ENCODE measurements around the gene VPS35.
A peak's percentile ranks its signal among the peaks of the same experiment; 100 is the strongest.
"Not testable (repeated sequence)": the region's sequence is repeated elsewhere in the genome, so short reads cannot be mapped to it uniquely, and the experiment has no call there.

The VPS35 gene

GRCh38 chr16:46627746-46628145 is 61.2 kb downstream of the VPS35 start:
- no peak overlapping the region for H3K9ac ChIP-seq
- no peak overlapping the region for H3K27ac ChIP-seq
- H3K4me1 ChIP-seq: peaks cover 0 to 7% (median 0%) of the 10 kb centered on the region in 10 experiments; a peak in 1 of 20 replicates
- H3K36me3 ChIP-seq: no peaks in the 10 kb centered on the region
- H3K9me3 ChIP-seq (replicated peaks in 1 of 11): no peaks in the 10 kb centered on the region
- no peak overlapping the region for H3K4me3 ChIP-seq
- no peak for TF ChIP-seq Cebpa-rat (IDR thresholded peaks at IDR 0.05)
- H3K4me2 ChIP-seq: no peak overlapping the region
- H4K20me1 ChIP-seq: no peaks in the 10 kb centered on the region
- H3K27me3 ChIP-seq: no peaks in the 10 kb centered on the region

- not testable (repeated sequence) for H3K27ac ChIP-seq; H3K27me3 ChIP-seq; H3K4me2 ChIP-seq; H3K9me3 ChIP-seq (replicated peaks in 1 of 11); H3K9ac ChIP-seq; H4K20me1 ChIP-seq; H3K4me3 ChIP-seq; H3K36me3 ChIP-seq
- peaks cover 2 to 12% (median 4%) of the 10 kb centered on the region in 10 experiments; a peak in 15 of 20 replicates for H3K4me1 ChIP-seq
Observed at GRCh38 chr16:46626681-46627080, 62.3 kb downstream of the VPS35 start.

- not testable (repeated sequence) for H3K36me3 ChIP-seq; H3K9ac ChIP-seq; H3K4me2 ChIP-seq; H3K27ac ChIP-seq; H4K20me1 ChIP-seq; H3K27me3 ChIP-seq; H3K4me3 ChIP-seq; H3K9me3 ChIP-seq (replicated peaks in 1 of 11)
- H3K4me1 ChIP-seq: peaks cover 12 to 20% (median 16%) of the 10 kb centered on the region in 10 experiments; a peak in 18 of 20 replicates
Observed at GRCh38 chr16:46624862-46625261, 64.1 kb downstream of the VPS35 start.

GRCh38 chr16:46623707-46624106 is 65.3 kb downstream of the VPS35 start:
- Histone ChIP-seq H3K4me1 (peaks cover 19 to 28% (median 23%) of the 10 kb centered on the region in 10 experiments; a peak in 18 of 20 replicates), H3K36me3 (peaks cover 0 to 12% (median 3%) of the 10 kb centered on the region in 11 experiments; a peak in 8 of 22 replicates)
- H3K27ac ChIP-seq; H4K20me1 ChIP-seq; H3K9ac ChIP-seq; H3K27me3 ChIP-seq; H3K4me2 ChIP-seq; H3K9me3 ChIP-seq (replicated peaks in 1 of 11); H3K4me3 ChIP-seq: not testable (repeated sequence)

DNA sequence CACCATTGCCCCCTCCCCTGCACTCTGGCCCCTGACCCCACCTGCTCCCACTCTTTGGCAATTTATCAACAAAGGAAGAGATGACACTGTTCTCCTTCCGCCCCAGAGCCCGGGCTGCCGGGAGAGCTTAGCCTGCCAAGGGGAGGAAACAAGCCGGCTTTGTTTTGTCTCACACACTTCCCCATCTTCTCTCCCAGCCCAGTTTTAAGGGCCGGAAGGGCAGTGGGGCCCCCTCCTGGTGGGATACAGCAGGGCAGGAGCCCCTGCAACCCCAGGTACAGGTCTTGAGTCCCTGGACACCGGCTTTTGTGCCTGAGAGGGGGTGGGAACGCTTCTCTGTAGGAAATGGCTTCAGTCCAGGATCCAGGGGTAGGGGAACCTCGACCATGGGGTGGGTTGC is 65.7 kb downstream of the VPS35 start:
- peaks cover 19 to 28% (median 23%) of the 10 kb centered on the region in 10 experiments; a peak in 18 of 20 replicates for H3K4me1 ChIP-seq
- H4K20me1 ChIP-seq; H3K9me3 ChIP-seq (replicated peaks in 1 of 11); H3K4me2 ChIP-seq; H3K27ac ChIP-seq; H3K4me3 ChIP-seq; H3K27me3 ChIP-seq; H3K9ac ChIP-seq: not testable (repeated sequence)
- peaks cover 0 to 17% (median 8%) of the 10 kb centered on the region in 11 experiments; a peak in 14 of 22 replicates for H3K36me3 ChIP-seq

GRCh38 chr16:46621934-46622676 is 66.9 kb downstream of the VPS35 start:
- no peak for TF ChIP-seq Cebpa-rat (IDR thresholded peaks at IDR 0.05)
- Histone ChIP-seq H3K4me3 (peak overlapping the region in 4 of 10 experiments; percentile 75 to 92 (median 82); a peak in 6 of 20 replicates), H3K4me1 (peaks cover 19 to 28% (median 23%) of the 10 kb centered on the region in 10 experiments; a peak in 18 of 20 replicates), H3K9ac (no peak overlapping the region), H3K27ac (no peak overlapping the region), H3K9me3 (replicated peaks in 1 of 11) (no peaks in the 10 kb centered on the region), H3K27me3 (no peaks in the 10 kb centered on the region), H4K20me1 (peaks cover 0 to 8% (median 0%) of the 10 kb centered on the region in 11 experiments; a peak in 3 of 22 replicates), H3K36me3 (peaks cover under 1 to 28% (median 19%) of the 10 kb centered on the region in 11 experiments; a peak in 19 of 22 replicates), H3K4me2 (peak overlapping the region in 10 of 11 experiments; percentile 80 to 98 (median 86); a peak in 17 of 22 replicates)

DNA sequence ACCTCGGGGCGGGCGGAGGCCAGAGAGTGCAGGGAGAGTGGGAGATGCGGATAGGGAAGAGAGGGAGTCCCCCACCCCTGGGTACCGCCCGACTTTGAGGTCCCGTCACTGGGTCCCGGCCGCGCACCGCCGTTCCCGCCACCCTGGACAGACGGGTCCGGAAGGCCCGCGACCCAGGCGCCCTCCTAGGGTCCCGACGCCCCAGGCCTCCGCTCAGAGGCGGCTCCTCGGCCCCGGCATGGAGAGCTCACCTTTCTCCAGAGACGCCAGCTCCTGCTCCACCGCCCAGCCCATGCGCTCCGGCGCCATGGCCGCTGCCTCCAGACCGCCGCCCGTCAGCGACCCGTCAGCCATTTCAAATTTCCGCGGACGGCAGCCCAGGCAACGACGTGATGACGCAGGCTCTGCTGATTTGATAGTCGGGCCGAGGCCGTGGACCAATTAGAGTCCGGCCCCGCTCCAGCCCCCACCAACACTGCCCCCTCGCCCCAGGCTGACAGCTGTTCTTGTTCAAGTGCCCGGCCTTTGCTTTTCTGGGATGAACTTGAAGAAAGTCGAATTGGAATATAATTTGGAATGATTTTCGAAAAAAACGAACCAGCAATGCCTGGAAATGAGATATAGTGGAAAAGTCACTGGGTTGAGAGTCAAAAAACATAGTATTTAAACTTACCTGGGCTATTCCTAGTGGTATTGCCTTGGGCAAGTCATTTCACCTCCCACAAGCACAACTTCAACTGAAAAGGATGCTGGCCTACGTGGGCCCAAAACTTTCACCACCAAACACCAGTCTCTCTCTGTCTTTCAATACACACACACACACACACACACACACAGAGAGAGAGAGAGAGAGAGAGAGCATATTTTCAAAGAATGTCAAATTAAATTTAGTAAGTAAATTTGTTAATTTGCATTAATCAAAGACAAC is 67.7 kb downstream of the VPS35 start, which contains the start of gene SHCBP1:
SHCBP1 (minus strand) TSS at position 374 of the 928 bp plus-strand sequence; CDS start at position 354, 20 bp downstream.
- Histone ChIP-seq H3K4me2 (peak within 1 kb of the TSS; percentile 80 to 98 (median 85)), H3K4me1 (peaks cover 19 to 28% (median 23%) of the 10 kb centered on the region in 10 experiments; a peak in 18 of 20 replicates), H3K27ac (peak within 1 kb of the TSS in 10 of 11 experiments; percentile 53 to 96 (median 90); a peak in 20 of 22 replicates), H3K9me3 (replicated peaks in 1 of 11) (no peaks in the 10 kb centered on the region), H3K27me3 (no peaks in the 10 kb centered on the region), H3K36me3 (peaks cover 7 to 36% (median 28%) of the 10 kb centered on the region in 11 experiments; a peak in 20 of 22 replicates), H4K20me1 (peaks cover 0 to 8% (median 0%) of the 10 kb centered on the region in 11 experiments; a peak in 3 of 22 replicates), H3K9ac (peak within 1 kb of the TSS; percentile 68 to 96 (median 90); a peak in 21 of 22 replicates), H3K4me3 (peak within 1 kb of the TSS; percentile 73 to 94 (median 86))
- no peak for TF ChIP-seq Cebpa-rat (IDR thresholded peaks at IDR 0.05)

- H3K9me3 ChIP-seq (replicated peaks in 1 of 11): no peaks in the 10 kb centered on the region
- peak overlapping the region; percentile 73 to 94 (median 86) for H3K4me3 ChIP-seq
- H3K27ac ChIP-seq: peak overlapping the region in 10 of 11 experiments; percentile 53 to 96 (median 90); a peak in 20 of 22 replicates
- H3K4me2 ChIP-seq: peak overlapping the region; percentile 80 to 98 (median 85)
- no peaks in the 10 kb centered on the region for H3K27me3 ChIP-seq
- H3K9ac ChIP-seq: peak overlapping the region; percentile 68 to 96 (median 90); a peak in 21 of 22 replicates
- H3K4me1 ChIP-seq: peaks cover 19 to 28% (median 23%) of the 10 kb centered on the region in 10 experiments; a peak in 18 of 20 replicates
- peaks cover 0 to 8% (median 0%) of the 10 kb centered on the region in 11 experiments; a peak in 3 of 22 replicates for H4K20me1 ChIP-seq
- H3K36me3 ChIP-seq: peaks cover 9 to 45% (median 36%) of the 10 kb centered on the region in 11 experiments; a peak in 20 of 22 replicates
- no peak for TF ChIP-seq Cebpa-rat (IDR thresholded peaks at IDR 0.05)
Observed at GRCh38 chr16:46620266-46621005, 68.5 kb downstream of the VPS35 start.
